Colonic mucosa (tissue), 4 donors: ENCODE data around the gene SORCS3. TPM values are rescaled to one million over a fixed set of nuclear protein-coding genes. Genes with fewer than 3 reads are reported as not detected.

Source experiments
- DNase-seq: peaks from one replicate; pipeline ENCODE4 v3.0.0-alpha.2; 2020
- H3K27ac ChIP-seq: fragments of 200-600 bp; one replicate; pipeline ENCODE4 v1.8.0; 2021
- H3K27me3 ChIP-seq: fragments of 200-600 bp; one replicate; pipeline ENCODE4 v1.8.0; 2021
- H3K36me3 ChIP-seq: fragments of 200-600 bp; one replicate; pipeline ENCODE4 v1.8.0; 2021
- H3K4me1 ChIP-seq: fragments of 200-600 bp; one replicate; pipeline ENCODE4 v1.8.0; 2021; ENCODE audit warnings: mild to moderate bottlenecking
- H3K4me3 ChIP-seq: fragments of 200-600 bp; one replicate; pipeline ENCODE4 v1.8.0; 2021
- H3K9ac ChIP-seq, 2 donors: one replicate each; pipeline ENCODE4 v1.7.0; 2013; ENCODE audit warnings: control low read depth in 2 of 2, low read depth in 2 of 2, low read length in 2 of 2
- H3K9me3 ChIP-seq: fragments of 200-600 bp; one replicate; pipeline ENCODE4 v1.8.0; 2021
- intact Hi-C: fragments of 100-400 bp; cut with DNase I; formaldehyde crosslinking; loops from one replicate; pipeline ENCODE4 v1.14.1; 2022
- total RNA-seq, 2 donors: library from RNA; stranded (reverse); fragmentation: NEBNext Ultra II Directional in 1 of 2; extraction: Animal tissue kit (Norgen Biotek cat#: 25700) in 1 of 2; gene quantifications; one replicate each; pipeline ENCODE4 v1.2.1, GENCODE V29; 2021
- TF ChIP-seq, protein P1 (sequence below): fragments of 200-600 bp; IDR thresholded peaks from one replicate; pipeline ENCODE4 v1.8.0; 2022; ENCODE audit warnings: antibody characterized with exemption, mild to moderate bottlenecking
- donor health status: healthy.
- donor health status: DM: no; HTN: no; CAD: no.
- donor health status: DM: no; HTN: no; CAD: no.

The SORCS3 gene
- total RNA-seq, 2 donors from 2014 or later: 0.08 TPM; not detected in 1

GRCh38 chr10:105145711-105146110 is 504.6 kb downstream of the SORCS3 start:
- intact Hi-C loops: no loop called here

DNA sequence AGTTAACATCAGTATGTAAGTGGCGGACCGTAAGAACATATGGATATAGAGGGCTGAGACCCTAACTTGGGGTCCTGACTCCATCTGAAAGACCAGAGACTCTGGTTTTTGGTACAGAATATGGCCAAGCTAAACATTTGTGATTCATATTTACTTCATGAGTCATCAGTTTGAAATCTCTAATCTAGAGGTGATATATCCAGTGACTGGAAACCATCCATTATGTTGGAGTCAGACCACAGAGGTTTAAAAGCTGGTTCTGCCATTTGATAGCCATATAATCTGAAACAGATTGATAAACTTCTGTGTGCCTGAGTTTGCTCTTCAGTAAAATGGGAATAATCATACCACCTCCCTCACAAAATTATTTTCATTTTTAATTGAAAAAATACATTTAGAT is 505.3 kb downstream of the SORCS3 start:
- H3K9me3 ChIP-seq: no peaks in the 10 kb centered on the region
- DNase-seq: no peak
- H3K9ac ChIP-seq: no peak overlapping the region
- H3K4me3 ChIP-seq: no peak overlapping the region
- H3K36me3 ChIP-seq: no peaks in the 10 kb centered on the region
- H3K4me1 ChIP-seq: no peaks in the 10 kb centered on the region
- no peaks in the 10 kb centered on the region for H3K27me3 ChIP-seq
- TF ChIP-seq, protein P1, sequence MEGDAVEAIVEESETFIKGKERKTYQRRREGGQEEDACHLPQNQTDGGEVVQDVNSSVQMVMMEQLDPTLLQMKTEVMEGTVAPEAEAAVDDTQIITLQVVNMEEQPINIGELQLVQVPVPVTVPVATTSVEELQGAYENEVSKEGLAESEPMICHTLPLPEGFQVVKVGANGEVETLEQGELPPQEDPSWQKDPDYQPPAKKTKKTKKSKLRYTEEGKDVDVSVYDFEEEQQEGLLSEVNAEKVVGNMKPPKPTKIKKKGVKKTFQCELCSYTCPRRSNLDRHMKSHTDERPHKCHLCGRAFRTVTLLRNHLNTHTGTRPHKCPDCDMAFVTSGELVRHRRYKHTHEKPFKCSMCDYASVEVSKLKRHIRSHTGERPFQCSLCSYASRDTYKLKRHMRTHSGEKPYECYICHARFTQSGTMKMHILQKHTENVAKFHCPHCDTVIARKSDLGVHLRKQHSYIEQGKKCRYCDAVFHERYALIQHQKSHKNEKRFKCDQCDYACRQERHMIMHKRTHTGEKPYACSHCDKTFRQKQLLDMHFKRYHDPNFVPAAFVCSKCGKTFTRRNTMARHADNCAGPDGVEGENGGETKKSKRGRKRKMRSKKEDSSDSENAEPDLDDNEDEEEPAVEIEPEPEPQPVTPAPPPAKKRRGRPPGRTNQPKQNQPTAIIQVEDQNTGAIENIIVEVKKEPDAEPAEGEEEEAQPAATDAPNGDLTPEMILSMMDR: no peak
- intact Hi-C loops: no loop called here
- no peak overlapping the region for H3K27ac ChIP-seq

More at GRCh38 chr10:105145711-105146110, 504.6 kb downstream of the SORCS3 start:
- Histone ChIP-seq H3K4me3 (no peak overlapping the region), H3K4me1 (no peaks in the 10 kb centered on the region), H3K36me3 (no peaks in the 10 kb centered on the region), H3K27me3 (no peaks in the 10 kb centered on the region), H3K9me3 (no peaks in the 10 kb centered on the region), H3K9ac (no peak overlapping the region), H3K27ac (no peak overlapping the region)
- no peak for DNase-seq
- TF ChIP-seq, protein P1: no peak

- Histone ChIP-seq H3K27me3 (no peaks in the 10 kb centered on the region), H3K9ac (no peak overlapping the region), H3K9me3 (no peaks in the 10 kb centered on the region), H3K4me1 (no peaks in the 10 kb centered on the region), H3K4me3 (no peak overlapping the region), H3K36me3 (no peaks in the 10 kb centered on the region), H3K27ac (no peak overlapping the region)
- TF ChIP-seq, protein P1: no peak
- intact Hi-C loops: no loop called here
- no peak for DNase-seq
These were observed 507.4 kb downstream of the SORCS3 start for GRCh38 chr10:105148456-105148855.

- intact Hi-C loops: no loop called here
- Histone ChIP-seq H3K27ac (no peak overlapping the region), H3K27me3 (no peaks in the 10 kb centered on the region), H3K36me3 (no peaks in the 10 kb centered on the region), H3K4me3 (no peak overlapping the region), H3K9me3 (no peaks in the 10 kb centered on the region), H3K9ac (no peak overlapping the region), H3K4me1 (no peaks in the 10 kb centered on the region)
- TF ChIP-seq, protein P1: no peak
- no peak for DNase-seq
These were observed 507.8 kb downstream of the SORCS3 start for GRCh38 chr10:105148921-105149320.

- TF ChIP-seq, protein P1: no peak
- no peak overlapping the region for H3K9ac ChIP-seq
- no peak overlapping the region for H3K27ac ChIP-seq
- DNase-seq: no peak
- H3K36me3 ChIP-seq: no peaks in the 10 kb centered on the region
- H3K4me3 ChIP-seq: no peak overlapping the region
- intact Hi-C loops: no loop called here
- no peaks in the 10 kb centered on the region for H3K4me1 ChIP-seq
- no peaks in the 10 kb centered on the region for H3K9me3 ChIP-seq
- H3K27me3 ChIP-seq: no peaks in the 10 kb centered on the region
These were observed 508.3 kb downstream of the SORCS3 start for GRCh38 chr10:105149371-105149891.
